ENCODE data around the gene TMC7. TPM values are rescaled to one million over a fixed set of nuclear protein-coding genes. Genes with fewer than 3 reads are reported as not detected.

Gene TMC7
- total and polyA plus RNA-seq, 2 of the 13 experiments (the other 11 are each of a cell fraction or from before 2014, with no cell fraction given), result 1.2 to 5.1 TPM

- TF ChIP-seq, protein P1, sequence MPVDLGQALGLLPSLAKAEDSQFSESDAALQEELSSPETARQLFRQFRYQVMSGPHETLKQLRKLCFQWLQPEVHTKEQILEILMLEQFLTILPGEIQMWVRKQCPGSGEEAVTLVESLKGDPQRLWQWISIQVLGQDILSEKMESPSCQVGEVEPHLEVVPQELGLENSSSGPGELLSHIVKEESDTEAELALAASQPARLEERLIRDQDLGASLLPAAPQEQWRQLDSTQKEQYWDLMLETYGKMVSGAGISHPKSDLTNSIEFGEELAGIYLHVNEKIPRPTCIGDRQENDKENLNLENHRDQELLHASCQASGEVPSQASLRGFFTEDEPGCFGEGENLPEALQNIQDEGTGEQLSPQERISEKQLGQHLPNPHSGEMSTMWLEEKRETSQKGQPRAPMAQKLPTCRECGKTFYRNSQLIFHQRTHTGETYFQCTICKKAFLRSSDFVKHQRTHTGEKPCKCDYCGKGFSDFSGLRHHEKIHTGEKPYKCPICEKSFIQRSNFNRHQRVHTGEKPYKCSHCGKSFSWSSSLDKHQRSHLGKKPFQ (CRISPR knock-in tag; IDR thresholded peaks at IDR 0.05; ENCODE audit: insufficient replicate concordance), result no peak
- TF ChIP-seq SOX6 (IDR thresholded peaks at IDR 0.05) (no peak), SOX6 (CRISPR knock-in tag; IDR thresholded peaks at IDR 0.05) (peak; percentile 37; the same call in 1 of the 2 replicates), XRCC5 (optimal IDR thresholded peaks at IDR 0.05; ENCODE audit: low read length) (peak; percentile 73), CCDC6 (CRISPR knock-in tag; IDR thresholded peaks at IDR 0.05) (no peak), RBAK (CRISPR knock-in tag; IDR thresholded peaks at IDR 0.05) (no peak), BCL6 (CRISPR knock-in tag; IDR thresholded peaks at IDR 0.05) (peak; percentile 40; the same call in 1 of the 2 replicates), EP300 (IDR thresholded peaks at IDR 0.05; ENCODE audit: low read depth in 2 of 2, low read length in 2 of 2) (no peak), EP300 (CRISPR knock-in tag; IDR thresholded peaks at IDR 0.05; ENCODE audit: borderline replicate concordance) (no peak), ZNF256 (CRISPR knock-in tag; conservative IDR thresholded peaks at IDR 0.05) (0 out of 2 replicates have a peak, but pooled peaks have one; percentile 48), ZSCAN12 (CRISPR knock-in tag; IDR thresholded peaks at IDR 0.05) (no peak), PHB2 (IDR thresholded peaks at IDR 0.05; ENCODE audit: partially characterized antibody) (no peak), TAF15 (IDR thresholded peaks at IDR 0.05; ENCODE audit: low read depth, low read length, poor library complexity, severe bottlenecking) (no peak), CCAR2 (optimal IDR thresholded peaks at IDR 0.05; ENCODE audit: low read depth, low read length) (no peak), ZFAT (CRISPR knock-in tag; conservative IDR thresholded peaks at IDR 0.05) (no peak), GMEB2 (CRISPR knock-in tag; IDR thresholded peaks at IDR 0.05; ENCODE audit: low read depth) (no peak), SALL2 (CRISPR knock-in tag; IDR thresholded peaks at IDR 0.05) (no peak), ELF1 (CRISPR knock-in tag; IDR thresholded peaks at IDR 0.05) (no peak), ZNF44 (CRISPR knock-in tag; IDR thresholded peaks at IDR 0.05) (no peak), SMC3 (IDR thresholded peaks at IDR 0.05; ENCODE audit: low read length) (peak; percentile 99), ZNF605 (CRISPR knock-in tag; IDR thresholded peaks at IDR 0.05) (0 out of 2 replicates have a peak, but pooled peaks have one; percentile 35), HHEX (CRISPR knock-in tag; IDR thresholded peaks at IDR 0.05) (no peak), NFKBIZ (CRISPR knock-in tag; IDR thresholded peaks at IDR 0.05) (no peak), KLF15 (CRISPR knock-in tag; IDR thresholded peaks at IDR 0.05; ENCODE audit: borderline replicate concordance) (no peak), ZNF264 (CRISPR knock-in tag; IDR thresholded peaks at IDR 0.05) (no peak), XBP1 (CRISPR knock-in tag; IDR thresholded peaks at IDR 0.05) (no peak), ZMYM2 (CRISPR knock-in tag; IDR thresholded peaks at IDR 0.05) (no peak), RELA (CRISPR knock-in tag; IDR thresholded peaks at IDR 0.05) (no peak)
- TF ChIP-seq, protein P2, sequence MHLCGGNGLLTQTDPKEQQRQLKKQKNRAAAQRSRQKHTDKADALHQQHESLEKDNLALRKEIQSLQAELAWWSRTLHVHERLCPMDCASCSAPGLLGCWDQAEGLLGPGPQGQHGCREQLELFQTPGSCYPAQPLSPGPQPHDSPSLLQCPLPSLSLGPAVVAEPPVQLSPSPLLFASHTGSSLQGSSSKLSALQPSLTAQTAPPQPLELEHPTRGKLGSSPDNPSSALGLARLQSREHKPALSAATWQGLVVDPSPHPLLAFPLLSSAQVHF (CRISPR knock-in tag; IDR thresholded peaks at IDR 0.05), result no peak
These were observed 88.4 kb downstream of the TMC7 start (continued) for GRCh38 chr16:19071811-19072777.
